ENCODE data around the gene JAG2.

DNA sequence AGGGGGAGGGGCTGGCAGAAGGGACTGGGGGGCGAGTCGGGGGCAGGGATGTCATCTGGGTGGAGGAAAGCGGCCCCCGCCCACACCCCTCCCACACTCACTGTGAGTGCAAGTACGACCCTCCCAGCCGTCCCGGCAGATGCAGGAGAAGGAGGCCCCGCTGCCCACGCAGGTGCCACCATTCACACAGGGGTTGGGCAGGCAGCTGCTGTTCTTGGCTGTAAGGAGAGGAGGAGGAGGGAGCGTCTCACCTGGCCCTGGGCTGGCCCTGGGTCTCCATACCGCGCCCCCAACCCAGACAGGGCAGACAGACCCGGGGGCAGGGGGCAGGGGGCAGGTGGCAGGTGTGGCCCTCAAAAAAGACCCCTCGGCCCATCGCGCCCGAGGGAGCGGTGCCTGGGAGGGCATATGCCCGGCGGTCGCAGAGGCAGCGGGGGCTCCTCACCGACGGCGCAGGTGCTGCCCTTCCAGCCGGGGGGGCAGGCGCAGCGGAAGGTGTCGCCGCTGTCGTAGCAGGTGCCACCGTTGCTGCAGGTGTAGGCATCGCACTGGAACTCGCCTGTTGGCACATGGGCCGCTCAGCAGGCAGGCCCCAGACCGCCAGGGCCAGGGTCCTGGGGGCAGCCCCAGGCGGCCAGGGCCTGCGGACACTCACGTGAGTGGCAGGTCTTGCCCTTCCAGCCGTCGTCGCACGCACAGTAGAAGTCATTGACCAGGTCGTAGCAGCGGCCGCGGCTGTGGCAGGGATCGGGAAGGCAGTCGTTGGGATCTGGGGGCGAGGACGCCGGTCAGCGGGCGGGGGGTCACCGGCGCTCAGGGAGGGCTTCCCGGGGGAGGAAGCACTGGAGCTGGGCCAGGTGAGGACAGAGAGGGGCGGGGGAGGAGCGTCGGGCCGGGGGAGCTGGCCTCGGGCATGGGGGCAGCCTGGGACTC, 20.6 kb downstream of the JAG2 start:
- TF ChIP-seq, protein P1, sequence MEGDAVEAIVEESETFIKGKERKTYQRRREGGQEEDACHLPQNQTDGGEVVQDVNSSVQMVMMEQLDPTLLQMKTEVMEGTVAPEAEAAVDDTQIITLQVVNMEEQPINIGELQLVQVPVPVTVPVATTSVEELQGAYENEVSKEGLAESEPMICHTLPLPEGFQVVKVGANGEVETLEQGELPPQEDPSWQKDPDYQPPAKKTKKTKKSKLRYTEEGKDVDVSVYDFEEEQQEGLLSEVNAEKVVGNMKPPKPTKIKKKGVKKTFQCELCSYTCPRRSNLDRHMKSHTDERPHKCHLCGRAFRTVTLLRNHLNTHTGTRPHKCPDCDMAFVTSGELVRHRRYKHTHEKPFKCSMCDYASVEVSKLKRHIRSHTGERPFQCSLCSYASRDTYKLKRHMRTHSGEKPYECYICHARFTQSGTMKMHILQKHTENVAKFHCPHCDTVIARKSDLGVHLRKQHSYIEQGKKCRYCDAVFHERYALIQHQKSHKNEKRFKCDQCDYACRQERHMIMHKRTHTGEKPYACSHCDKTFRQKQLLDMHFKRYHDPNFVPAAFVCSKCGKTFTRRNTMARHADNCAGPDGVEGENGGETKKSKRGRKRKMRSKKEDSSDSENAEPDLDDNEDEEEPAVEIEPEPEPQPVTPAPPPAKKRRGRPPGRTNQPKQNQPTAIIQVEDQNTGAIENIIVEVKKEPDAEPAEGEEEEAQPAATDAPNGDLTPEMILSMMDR (IDR thresholded peaks at IDR 0.05) = no peak
- no peak for TF ChIP-seq POLR2A (IDR thresholded peaks at IDR 0.05)

Measured in esophagus squamous epithelium (tissue), 4 donors.